D341Med (cell line): ENCODE data around the gene ATG10.
"Not testable (repeated sequence)": the region's sequence is repeated elsewhere in the genome, so short reads cannot be mapped to it uniquely, and the experiment has no call there.

Experiments used
- DNase-seq: peaks from one replicate; pipeline ENCODE4 v3.0.0; 2012; ENCODE audit warnings: low spot score

The ATG10 gene

GRCh38 chr5:81971712-81972491, at the start of gene ATG10:
TSS of gene ATG10 (plus strand) at chr5:81972023. CDS start at chr5:81987571, 15,548 bp downstream.
- peak; percentile 98 for DNase-seq

DNA sequence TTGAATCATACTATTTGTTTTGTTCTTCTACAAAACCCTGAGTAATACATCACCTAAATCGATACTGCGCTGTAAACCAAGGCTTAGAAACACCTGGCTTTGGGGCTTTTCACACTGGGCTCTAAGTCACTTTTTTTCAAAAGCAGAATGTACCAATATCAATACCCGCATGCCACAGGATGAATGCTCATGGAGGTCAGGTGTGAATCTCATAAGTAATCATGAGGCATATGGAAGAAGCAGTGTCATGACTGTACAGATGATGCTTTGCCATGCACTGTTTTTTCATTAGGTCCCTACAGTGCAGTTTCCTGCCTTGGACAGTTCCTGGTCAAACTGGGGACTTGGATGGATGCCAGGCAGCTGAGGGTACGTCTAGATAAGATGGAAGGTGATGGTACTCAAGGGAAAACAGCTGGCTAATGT, 49.0 kb upstream of the ATG10 start:
- no peak for DNase-seq

GRCh38 chr5:81924442-81924841, 47.4 kb upstream of the ATG10 start:
- DNase-seq = no peak

DNA sequence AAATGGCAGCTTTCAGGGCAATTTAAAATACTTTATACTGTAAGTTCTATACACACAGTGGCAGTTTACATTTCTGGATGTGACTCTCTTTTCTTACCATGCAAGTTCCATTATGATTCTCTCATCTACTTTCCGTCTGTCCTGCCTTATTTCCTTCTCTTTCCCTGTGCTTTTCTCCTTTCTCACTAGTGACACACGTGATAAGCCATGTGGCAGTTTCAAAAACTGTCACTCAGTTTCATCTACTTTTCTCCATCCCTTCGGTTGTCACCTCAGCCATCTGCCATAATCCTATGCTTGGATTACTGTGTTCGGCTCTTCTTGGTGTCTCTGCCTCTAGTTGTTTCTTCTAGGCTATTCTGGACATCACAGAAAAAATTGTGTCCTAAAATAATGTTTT, 46.8 kb upstream of the ATG10 start:
- no peak for DNase-seq

DNA sequence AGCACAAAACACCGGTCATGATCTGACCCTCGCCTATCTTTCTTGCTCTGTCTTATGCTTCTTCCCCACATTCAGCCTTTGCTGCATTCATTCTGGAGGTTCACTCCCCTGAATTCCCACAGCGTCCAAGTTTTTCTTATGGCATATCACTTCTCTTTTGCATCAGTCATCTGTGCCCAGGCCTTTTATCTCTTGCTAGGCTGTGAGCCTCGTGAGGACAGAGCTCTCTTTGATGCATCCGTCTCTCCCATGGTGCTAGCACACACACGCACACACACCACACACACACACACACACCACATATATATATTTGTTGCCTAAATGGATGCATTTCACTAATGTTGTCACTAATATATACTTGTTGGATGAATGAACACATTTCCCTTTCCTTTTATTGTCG, 45.8 kb upstream of the ATG10 start:
- DNase-seq = no peak

GRCh38 chr5:81936066-81936465, 35.8 kb upstream of the ATG10 start:
- DNase-seq = no peak

DNA sequence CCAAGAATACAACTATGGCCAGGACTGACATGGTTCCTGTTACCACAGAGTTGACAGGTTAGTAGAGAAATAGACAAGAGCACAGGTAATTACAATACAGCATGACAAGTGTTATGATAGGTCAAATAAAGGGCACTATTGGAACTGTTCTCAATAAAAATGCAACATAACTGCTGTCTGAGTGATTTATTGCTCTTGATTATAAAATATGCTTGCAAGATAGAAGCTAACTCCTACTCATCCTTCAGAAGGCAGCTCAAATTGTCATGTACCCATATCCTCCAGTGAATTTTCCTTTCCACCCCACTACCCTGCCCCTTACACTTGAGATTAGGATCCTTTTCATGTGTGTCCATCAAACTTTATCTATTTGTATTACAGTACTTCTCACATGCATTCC, 35.1 kb upstream of the ATG10 start:
- no peak for DNase-seq

DNA sequence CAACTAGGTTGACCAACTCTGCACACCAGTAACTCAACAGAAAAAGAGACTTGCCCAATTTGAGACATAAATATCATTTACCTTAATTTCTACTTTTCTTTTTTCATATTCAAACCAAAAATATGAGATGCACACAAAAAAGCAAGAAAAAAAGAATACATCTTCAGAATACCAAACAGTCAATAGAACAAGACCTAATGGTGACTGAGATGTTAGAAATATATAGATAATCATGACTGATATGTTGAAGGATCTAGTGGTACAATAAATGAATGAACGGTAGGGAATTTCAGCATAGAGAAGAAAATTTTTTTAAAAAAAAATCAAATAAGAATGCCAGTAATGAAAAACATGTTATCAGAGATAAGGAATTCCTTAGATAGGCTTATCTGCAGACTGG, 29.1 kb upstream of the ATG10 start:
- DNase-seq = no peak

DNA sequence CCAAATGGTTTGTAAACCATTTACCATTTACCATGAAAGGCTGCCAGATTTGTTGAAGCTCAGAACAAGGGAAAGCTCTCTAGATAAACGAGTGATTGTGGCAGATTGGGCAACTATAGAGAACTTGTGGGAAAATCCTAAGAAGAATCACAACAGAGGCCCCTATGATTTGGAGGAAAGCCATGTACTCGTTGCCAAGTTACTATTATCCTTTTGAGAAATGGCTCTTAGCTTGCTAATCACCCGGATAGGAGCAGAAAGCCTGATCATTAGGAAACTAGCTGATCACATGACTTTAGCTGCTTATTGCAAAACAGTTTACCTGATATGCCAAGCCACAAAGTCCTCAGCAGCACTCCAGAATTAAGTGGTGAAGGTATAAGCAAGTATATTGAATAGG, 23.5 kb upstream of the ATG10 start:
- peak; percentile 25 for DNase-seq

GRCh38 chr5:81949462-81949861, 22.4 kb upstream of the ATG10 start:
- DNase-seq = no peak

GRCh38 chr5:81950996-81951395, 20.8 kb upstream of the ATG10 start:
- no peak for DNase-seq

- DNase-seq = not testable (repeated sequence)
Measured at GRCh38 chr5:81954796-81955195, 17.0 kb upstream of the ATG10 start.

- DNase-seq = not testable (repeated sequence)
Measured at GRCh38 chr5:81958129-81958528, 13.7 kb upstream of the ATG10 start.

GRCh38 chr5:81961651-81962440, 10.0 kb upstream of the ATG10 start:
- no peak for DNase-seq

DNA sequence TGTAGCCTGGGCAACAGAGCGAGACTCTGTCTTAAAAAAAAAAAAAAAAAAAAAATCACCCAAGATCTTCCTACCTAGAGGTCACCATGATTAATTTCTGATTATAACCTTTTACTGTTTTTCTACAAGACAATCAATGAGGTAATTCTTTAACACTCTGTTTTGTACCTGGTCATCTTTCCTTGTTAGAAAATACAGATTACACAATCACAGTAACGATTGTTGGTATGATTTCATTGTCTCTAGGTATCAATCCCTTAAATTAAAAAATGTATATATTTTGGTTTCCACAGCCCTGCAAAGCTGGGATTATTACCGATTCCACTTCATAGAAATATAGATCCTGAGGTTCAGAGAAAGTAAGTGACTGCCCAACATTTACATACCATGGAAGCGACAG, 8.3 kb upstream of the ATG10 start:
- DNase-seq = no peak

GRCh38 chr5:81965524-81965923, 6.3 kb upstream of the ATG10 start:
- no peak for DNase-seq

DNA sequence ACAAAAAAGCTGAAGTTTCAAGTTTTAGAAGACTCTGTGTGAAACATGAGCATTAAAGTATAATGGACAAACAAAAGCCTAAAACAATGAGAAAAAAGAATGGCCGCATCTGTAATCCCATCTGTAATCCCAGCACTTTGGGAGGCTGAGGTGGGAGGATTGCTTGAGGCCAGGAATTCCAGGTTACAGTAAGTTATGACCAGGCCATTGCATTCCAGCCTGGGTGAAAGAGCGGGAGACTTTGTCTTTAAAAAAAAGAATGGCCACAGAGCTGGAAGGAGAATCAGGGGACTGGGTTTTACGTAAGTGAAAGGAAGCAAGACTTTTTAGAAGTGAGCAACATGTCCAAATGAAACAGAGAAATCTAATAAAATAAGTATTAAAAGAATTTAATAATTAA, 2.6 kb upstream of the ATG10 start:
- DNase-seq = no peak

- no peak for DNase-seq
Measured at GRCh38 chr5:81969912-81970311, 1.9 kb upstream of the ATG10 start.

- DNase-seq = no peak
Measured at GRCh38 chr5:81971111-81971711, 612 bp upstream of the ATG10 start.

GRCh38 chr5:81972492-81972783, 615 bp downstream of the ATG10 start:
- DNase-seq = no peak

DNA sequence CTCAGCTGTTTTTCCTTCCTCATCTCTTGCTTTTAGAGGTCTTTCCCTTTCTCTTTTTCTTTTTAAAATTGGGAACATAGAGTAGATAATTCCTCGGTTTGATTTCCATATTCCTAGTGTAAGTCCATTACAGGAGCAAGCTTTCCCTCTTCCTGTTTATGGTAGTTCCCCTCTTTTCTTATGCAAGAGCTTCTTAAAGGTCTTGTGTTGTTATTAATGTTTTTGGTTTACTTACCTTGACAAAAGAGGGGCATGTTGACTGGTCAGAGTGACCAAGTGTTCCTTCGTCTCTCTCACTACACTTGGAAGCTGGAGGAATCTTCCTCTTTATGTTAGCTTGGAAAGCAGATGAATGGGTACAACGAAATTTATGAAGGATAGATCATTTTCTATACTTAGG, 8.3 kb downstream of the ATG10 start:
- DNase-seq = no peak

- no peak for DNase-seq
Measured at GRCh38 chr5:81980598-81981260, 8.9 kb downstream of the ATG10 start.
